ENCODE results near the gene TPCN2.
"Not testable (repeated sequence)": the region's sequence is repeated elsewhere in the genome, so short reads cannot be mapped to it uniquely, and the experiment has no call there.

TPCN2 gene

GRCh38 chr11:69074375-69075140 is 25.8 kb downstream of the TPCN2 start:
- TF ChIP-seq MYC (IDR thresholded peaks at IDR 0.05; ENCODE audit: low read depth, low read length) (no peak), POLR2A (IDR thresholded peaks at IDR 0.05; ENCODE audit: extremely low read depth, insufficient read length) (no peak), MAX (IDR thresholded peaks at IDR 0.05; ENCODE audit: low read depth, low read length) (no peak), CTCF (IDR thresholded peaks at IDR 0.05; ENCODE audit: low read depth, low read length) (no peak)
- no peak for DNase-seq (ENCODE audit: low read depth)
- H3K4me3 ChIP-seq (ENCODE audit: low read depth, low read length): no peak overlapping the region

- no peak overlapping the region for H3K4me3 ChIP-seq (ENCODE audit: low read depth, low read length)
- DNase-seq (ENCODE audit: low read depth): peak; percentile 35
- TF ChIP-seq POLR2A (IDR thresholded peaks at IDR 0.05; ENCODE audit: extremely low read depth, insufficient read length): no peak
- TF ChIP-seq CTCF (IDR thresholded peaks at IDR 0.05; ENCODE audit: low read depth, low read length): no peak
- no peak for TF ChIP-seq MAX (IDR thresholded peaks at IDR 0.05; ENCODE audit: low read depth, low read length)
- TF ChIP-seq MYC (IDR thresholded peaks at IDR 0.05; ENCODE audit: low read depth, low read length): no peak
Measured at GRCh38 chr11:69075421-69076128, 26.8 kb downstream of the TPCN2 start.

GRCh38 chr11:69076129-69076791 is 27.5 kb downstream of the TPCN2 start:
- no peak overlapping the region for H3K4me3 ChIP-seq (ENCODE audit: low read depth, low read length)
- DNase-seq (ENCODE audit: low read depth): peak; percentile 81
- TF ChIP-seq POLR2A (IDR thresholded peaks at IDR 0.05; ENCODE audit: extremely low read depth, insufficient read length) (no peak), MYC (IDR thresholded peaks at IDR 0.05; ENCODE audit: low read depth, low read length) (no peak), MAX (IDR thresholded peaks at IDR 0.05; ENCODE audit: low read depth, low read length) (no peak), CTCF (IDR thresholded peaks at IDR 0.05; ENCODE audit: low read depth, low read length) (no peak)

GRCh38 chr11:69076977-69077376 is 28.2 kb downstream of the TPCN2 start:
- H3K4me3 ChIP-seq (ENCODE audit: low read depth, low read length); DNase-seq (ENCODE audit: low read depth): not testable (repeated sequence)

GRCh38 chr11:69078508-69078907 is 29.8 kb downstream of the TPCN2 start:
- no peak overlapping the region for H3K4me3 ChIP-seq (ENCODE audit: low read depth, low read length)
- no peak for DNase-seq (ENCODE audit: low read depth)
- TF ChIP-seq MYC (IDR thresholded peaks at IDR 0.05; ENCODE audit: low read depth, low read length) (no peak), CTCF (IDR thresholded peaks at IDR 0.05; ENCODE audit: low read depth, low read length) (no peak), POLR2A (IDR thresholded peaks at IDR 0.05; ENCODE audit: extremely low read depth, insufficient read length) (no peak)

- peak; percentile 59 for DNase-seq (ENCODE audit: low read depth)
- no peak overlapping the region for H3K4me3 ChIP-seq (ENCODE audit: low read depth, low read length)
- no peak for TF ChIP-seq CTCF (IDR thresholded peaks at IDR 0.05; ENCODE audit: low read depth, low read length)
- no peak for TF ChIP-seq MYC (IDR thresholded peaks at IDR 0.05; ENCODE audit: low read depth, low read length)
- no peak for TF ChIP-seq POLR2A (IDR thresholded peaks at IDR 0.05; ENCODE audit: extremely low read depth, insufficient read length)
- no peak for TF ChIP-seq MAX (IDR thresholded peaks at IDR 0.05; ENCODE audit: low read depth, low read length)
Measured at GRCh38 chr11:69078930-69079605, 30.3 kb downstream of the TPCN2 start.
